ENCODE measurements around the gene MYBPHL.

Gene MYBPHL

DNA sequence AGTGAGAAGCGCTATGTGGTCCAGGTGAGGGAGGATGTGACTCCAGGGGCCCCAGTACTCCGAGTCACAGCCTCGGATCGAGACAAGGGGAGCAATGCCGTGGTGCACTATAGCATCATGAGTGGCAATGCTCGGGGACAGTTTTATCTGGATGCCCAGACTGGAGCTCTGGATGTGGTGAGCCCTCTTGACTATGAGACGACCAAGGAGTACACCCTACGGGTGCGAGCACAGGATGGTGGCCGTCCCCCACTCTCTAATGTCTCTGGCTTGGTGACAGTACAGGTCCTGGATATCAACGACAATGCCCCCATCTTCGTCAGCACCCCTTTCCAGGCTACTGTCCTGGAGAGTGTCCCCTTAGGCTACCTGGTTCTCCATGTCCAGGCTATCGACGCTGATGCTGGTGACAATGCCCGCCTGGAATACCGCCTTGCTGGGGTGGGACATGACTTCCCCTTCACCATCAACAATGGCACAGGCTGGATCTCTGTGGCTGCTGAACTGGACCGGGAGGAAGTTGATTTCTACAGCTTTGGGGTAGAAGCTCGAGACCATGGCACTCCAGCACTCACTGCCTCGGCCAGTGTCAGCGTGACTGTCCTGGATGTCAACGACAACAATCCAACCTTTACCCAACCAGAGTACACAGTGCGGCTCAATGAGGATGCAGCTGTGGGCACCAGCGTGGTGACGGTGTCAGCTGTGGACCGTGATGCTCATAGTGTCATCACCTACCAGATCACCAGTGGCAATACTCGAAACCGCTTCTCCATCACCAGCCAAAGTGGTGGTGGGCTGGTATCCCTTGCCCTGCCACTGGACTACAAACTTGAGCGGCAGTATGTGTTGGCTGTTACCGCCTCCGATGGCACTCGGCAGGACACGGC is 55.3 kb downstream of the MYBPHL start:
- no peak for DNase-seq

- no peak for DNase-seq
Measured at GRCh38 chr1:109250454-109251276, 56.1 kb downstream of the MYBPHL start.

DNA sequence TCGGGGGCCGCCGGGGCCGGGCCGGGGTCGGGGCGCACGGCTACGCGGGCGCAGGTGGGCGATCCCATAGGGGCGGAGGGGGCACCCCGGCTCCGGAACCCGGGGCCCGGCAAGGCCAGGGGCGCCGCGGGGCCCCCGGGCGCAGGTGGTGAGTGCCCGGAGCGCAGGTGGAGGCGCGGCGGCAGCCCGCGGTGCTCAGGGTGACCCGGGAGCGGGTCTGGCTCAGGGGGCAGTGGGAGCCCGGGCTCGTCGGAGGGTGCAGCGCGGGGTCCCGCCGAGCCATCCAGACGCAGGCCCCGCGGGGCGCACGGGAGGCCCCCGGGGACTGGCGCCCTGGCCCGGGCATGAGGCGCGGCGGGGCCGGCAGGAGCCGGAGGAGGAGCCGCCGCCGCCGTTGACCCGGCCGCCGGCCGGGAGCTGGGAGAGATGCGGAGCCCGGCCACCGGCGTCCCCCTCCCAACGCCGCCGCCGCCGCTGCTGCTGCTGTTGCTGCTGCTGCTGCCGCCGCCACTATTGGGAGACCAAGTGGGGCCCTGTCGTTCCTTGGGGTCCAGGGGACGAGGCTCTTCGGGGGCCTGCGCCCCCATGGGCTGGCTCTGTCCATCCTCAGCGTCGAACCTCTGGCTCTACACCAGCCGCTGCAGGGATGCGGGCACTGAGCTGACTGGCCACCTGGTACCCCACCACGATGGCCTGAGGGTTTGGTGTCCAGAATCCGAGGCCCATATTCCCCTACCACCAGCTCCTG is 57.0 kb downstream of the MYBPHL start:
- DNase-seq = peak; percentile 37

GRCh38 chr1:109248797-109249629 is 57.8 kb downstream of the MYBPHL start, which contains the start of gene CELSR2:
TSS of gene CELSR2 (plus strand) at chr1:109249539. CDS start at chr1:109250080, 541 bp downstream.
- peak; percentile 38 for DNase-seq

DNA sequence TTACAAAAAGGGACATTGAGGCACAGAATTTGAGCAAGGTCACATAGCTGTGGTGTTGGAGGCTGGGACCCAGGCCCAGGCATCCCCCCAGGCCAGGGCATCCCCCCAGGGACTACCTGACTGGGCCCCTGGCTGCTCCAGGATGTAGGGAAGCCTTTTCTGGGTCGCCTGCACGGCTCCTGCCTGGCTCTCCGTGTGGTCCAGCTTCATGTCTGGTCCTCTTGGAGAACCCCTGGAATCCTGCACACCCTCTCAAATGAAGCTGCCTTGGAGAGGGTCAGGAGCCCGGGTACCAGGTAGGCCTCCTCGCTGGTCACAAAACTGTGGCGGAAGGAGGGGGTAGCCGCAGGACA is 58.4 kb downstream of the MYBPHL start:
- DNase-seq = no peak

- no peak for DNase-seq
Measured at GRCh38 chr1:109247401-109248365, 59.1 kb downstream of the MYBPHL start.

DNA sequence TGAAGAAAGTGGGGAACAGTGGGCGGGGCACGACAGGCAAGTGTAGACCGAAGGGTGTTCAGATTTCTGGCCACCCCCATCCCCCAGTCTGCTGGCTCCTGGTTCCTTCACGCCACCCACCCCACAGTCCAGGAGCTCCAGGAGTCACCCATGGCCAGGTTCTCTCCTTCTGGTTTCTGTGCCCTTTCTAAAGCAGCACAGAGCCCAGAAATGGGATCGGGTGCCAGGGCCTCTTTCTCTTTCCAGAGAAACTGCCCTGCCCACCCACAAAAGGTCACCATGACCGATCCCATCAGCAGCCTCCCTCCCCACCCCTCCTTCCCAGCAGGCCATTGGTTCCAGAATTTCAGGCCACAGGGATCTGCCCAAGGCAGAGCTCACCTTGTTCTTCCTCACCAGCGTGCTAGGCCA is 60.7 kb downstream of the MYBPHL start:
- no peak for DNase-seq

DNA sequence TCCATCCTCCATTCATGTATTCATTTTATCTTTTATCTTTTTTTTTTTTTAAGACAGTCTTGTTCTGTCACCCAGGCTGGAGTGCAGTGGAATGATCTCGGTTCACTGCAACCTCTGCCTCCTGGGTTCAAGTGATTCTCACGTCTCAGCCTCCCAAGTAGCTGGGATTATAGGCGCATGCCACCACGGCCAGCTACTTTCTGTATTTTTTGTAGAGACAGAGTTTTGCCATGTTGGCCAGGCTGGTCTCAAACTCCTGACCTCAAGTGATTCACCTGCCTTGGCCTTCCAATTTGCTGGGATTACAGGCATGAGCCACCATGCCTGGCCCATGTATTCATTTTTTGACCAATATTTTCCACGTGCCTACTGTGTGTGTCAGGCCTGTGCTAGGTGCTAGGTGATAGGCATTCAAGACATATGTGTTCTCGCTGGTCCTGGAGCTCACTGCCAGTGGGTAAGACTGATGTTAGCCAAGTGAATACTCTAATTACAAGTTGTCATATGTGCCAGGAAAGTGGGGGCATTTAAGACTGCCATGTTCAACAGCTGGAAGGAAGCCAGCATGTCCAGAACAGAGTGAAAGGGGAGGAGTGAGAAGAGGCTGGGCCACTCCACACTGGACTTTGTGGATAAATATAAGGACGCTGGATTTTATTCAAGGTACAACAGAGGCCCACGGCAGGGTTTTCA is 62.8 kb downstream of the MYBPHL start:
- no peak for DNase-seq

- DNase-seq = no peak
Measured at GRCh38 chr1:109243221-109243620, 63.6 kb downstream of the MYBPHL start.

GRCh38 chr1:109242387-109242786 is 64.4 kb downstream of the MYBPHL start:
- no peak for DNase-seq
